ENCODE data around the gene BLM. TPM values are rescaled to one million over a fixed set of nuclear protein-coding genes. Genes with fewer than 3 reads are reported as not detected.
"Not testable (repeated sequence)": the region's sequence is repeated elsewhere in the genome, so short reads cannot be mapped to it uniquely, and the experiment has no call there.

Gene BLM
- total and polyA plus RNA-seq, 9 donors: 0.15 to 1.9 (median 0.78) TPM; not detected in 1

GRCh38 chr15:90683876-90684275, 33.3 kb upstream of the BLM start:
- H3K4me3 ChIP-seq: no peak overlapping the region
- H3K27me3 ChIP-seq: no peaks in the 10 kb centered on the region
- H3K27ac ChIP-seq: no peak overlapping the region
- TF ChIP-seq EP300 (IDR thresholded peaks at IDR 0.05): no peak
- no peak for TF ChIP-seq CTCF (IDR thresholded peaks at IDR 0.05)
- TF ChIP-seq POLR2A (IDR thresholded peaks at IDR 0.05): no peak
- H3K36me3 ChIP-seq: no peaks in the 10 kb centered on the region
- peaks cover 2% of the 10 kb centered on the region for H3K4me1 ChIP-seq (ENCODE audit: insufficient read depth)
- 53 to 57% (median 55%) methylated on average over 4 of the region's 4 CpGs for WGBS, 3 donors
- intact Hi-C loops (cut with DNase I): no loop called here
- no peaks in the 10 kb centered on the region for H3K9me3 ChIP-seq
- no peak for DNase-seq

- H3K36me3 ChIP-seq: no peaks in the 10 kb centered on the region
- intact Hi-C loops (cut with DNase I): no loop called here
- H3K4me3 ChIP-seq: no peak overlapping the region
- no peak for DNase-seq
- TF ChIP-seq CTCF (IDR thresholded peaks at IDR 0.05) (no peak), EP300 (IDR thresholded peaks at IDR 0.05) (no peak), POLR2A (IDR thresholded peaks at IDR 0.05) (no peak)
- no peaks in the 10 kb centered on the region for H3K27me3 ChIP-seq
- no peaks in the 10 kb centered on the region for H3K9me3 ChIP-seq
- WGBS, 3 donors: 14 to 20% (median 16%) methylated on average over 5 of the region's 5 CpGs
- H3K4me1 ChIP-seq (ENCODE audit: insufficient read depth): peaks cover 2% of the 10 kb centered on the region
- H3K27ac ChIP-seq: no peak overlapping the region
These were observed 32.9 kb upstream of the BLM start for GRCh38 chr15:90684281-90684680.

GRCh38 chr15:90685591-90686434, 31.3 kb upstream of the BLM start:
- H3K4me3 ChIP-seq: no peak overlapping the region
- H3K4me1 ChIP-seq (ENCODE audit: insufficient read depth): no peaks in the 10 kb centered on the region
- TF ChIP-seq CTCF (IDR thresholded peaks at IDR 0.05): no peak
- no peak for TF ChIP-seq POLR2A (IDR thresholded peaks at IDR 0.05)
- no peak for TF ChIP-seq EP300 (IDR thresholded peaks at IDR 0.05)
- no peaks in the 10 kb centered on the region for H3K36me3 ChIP-seq
- no peak for DNase-seq
- no peaks in the 10 kb centered on the region for H3K27me3 ChIP-seq
- H3K9me3 ChIP-seq: no peaks in the 10 kb centered on the region
- intact Hi-C loops (cut with DNase I): no loop called here
- WGBS, 3 donors: 83 to 93% (median 88%) methylated on average over 11 of the region's 11 CpGs
- H3K27ac ChIP-seq: no peak overlapping the region

- intact Hi-C loops (cut with DNase I): no loop called here
- H3K27me3 ChIP-seq: no peaks in the 10 kb centered on the region
- no peaks in the 10 kb centered on the region for H3K4me1 ChIP-seq (ENCODE audit: insufficient read depth)
- H3K27ac ChIP-seq: no peak overlapping the region
- no peak for DNase-seq
- H3K9me3 ChIP-seq: no peaks in the 10 kb centered on the region
- no peaks in the 10 kb centered on the region for H3K36me3 ChIP-seq
- no peak for TF ChIP-seq POLR2A (IDR thresholded peaks at IDR 0.05)
- no peak for TF ChIP-seq EP300 (IDR thresholded peaks at IDR 0.05)
- TF ChIP-seq CTCF (IDR thresholded peaks at IDR 0.05): no peak
- no peak overlapping the region for H3K4me3 ChIP-seq
- 87 to 93% (median 88%) methylated on average over 3 of the region's 3 CpGs for WGBS, 3 donors
These were observed 30.5 kb upstream of the BLM start for GRCh38 chr15:90686435-90687218.

GRCh38 chr15:90689326-90689961, 27.7 kb upstream of the BLM start:
- H3K4me3 ChIP-seq; H3K27me3 ChIP-seq; H3K9me3 ChIP-seq; H3K36me3 ChIP-seq; DNase-seq; H3K27ac ChIP-seq; intact Hi-C loops (cut with DNase I); H3K4me1 ChIP-seq (ENCODE audit: insufficient read depth): not testable (repeated sequence)
- 81 to 97% (median 81%) methylated on average over 6 of the region's 6 CpGs for WGBS, 3 donors

Data from ovary (tissue), 9 donors.